ENCODE results near the gene LCE3D. TPM values are rescaled to one million over a fixed set of nuclear protein-coding genes. Genes with fewer than 3 reads are reported as not detected.
"Not testable (repeated sequence)": the region's sequence is repeated elsewhere in the genome, so short reads cannot be mapped to it uniquely, and the experiment has no call there.

The LCE3D gene
- polyA plus RNA-seq (2012; ENCODE audit: insufficient read depth, insufficient read length) = not detected

- no peak for DNase-seq (ENCODE audit: low read depth, low spot score)
- no peak within 1 kb of the TSS for H3K4me3 ChIP-seq (ENCODE audit: low read length)
Observed at GRCh38 chr1:152580433-152580832, at the start of gene LCE3D. TSS of gene LCE3D (minus strand) at chr1:152580516. CDS start at chr1:152579936, 580 bp downstream.

- no peak overlapping the region for H3K4me3 ChIP-seq (ENCODE audit: low read length)
- no peak for DNase-seq (ENCODE audit: low read depth, low spot score)
Observed at GRCh38 chr1:152626744-152627143, 46.4 kb upstream of the LCE3D start.

DNA sequence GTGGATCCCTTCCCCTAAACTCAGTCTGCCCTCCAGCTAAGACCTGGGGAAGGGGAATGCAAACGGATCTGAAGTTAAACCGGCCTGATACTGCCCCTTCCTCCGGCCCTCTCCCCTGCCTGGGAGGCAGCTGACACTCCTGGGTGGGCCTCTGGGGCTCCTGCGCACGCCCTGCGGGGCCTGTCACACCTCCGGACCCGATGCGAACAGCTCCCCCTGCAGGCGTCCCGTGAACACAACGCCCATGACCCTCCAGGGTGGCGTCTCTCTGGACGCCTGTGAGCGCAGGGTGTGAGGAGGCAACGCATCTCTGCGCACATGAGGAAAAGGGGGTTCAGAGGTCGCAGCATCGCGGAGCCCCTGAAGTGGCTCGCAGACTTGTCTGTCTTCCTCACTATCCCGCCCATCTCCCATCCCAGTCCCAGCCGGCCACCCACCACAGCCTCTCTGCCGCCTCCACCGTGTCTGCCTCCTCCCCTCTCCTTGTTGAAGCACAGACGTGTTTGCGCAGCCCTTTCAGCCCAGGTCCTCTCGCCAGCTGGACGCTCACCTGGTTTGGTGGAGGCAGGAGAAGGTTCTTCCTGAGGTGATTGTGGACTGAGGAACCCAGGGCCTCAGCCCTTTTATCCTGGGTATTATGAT, 43.0 kb upstream of the LCE3D start:
- DNase-seq (ENCODE audit: low read depth, low spot score) = no peak
- no peak overlapping the region for H3K4me3 ChIP-seq (ENCODE audit: low read length)

- peak; percentile 81 for DNase-seq (ENCODE audit: low read depth, low spot score)
- no peak within 1 kb of the TSS for H3K4me3 ChIP-seq (ENCODE audit: low read length)
Observed at GRCh38 chr1:152622803-152623202, 42.5 kb upstream of the LCE3D start, which contains the start of gene LCE3A. TSS of gene LCE3A (minus strand) at chr1:152623103. CDS start at chr1:152623103, 0 bp downstream.

GRCh38 chr1:152621993-152622392, 41.7 kb upstream of the LCE3D start:
- DNase-seq (ENCODE audit: low read depth, low spot score) = peak; percentile 42
- no peak overlapping the region for H3K4me3 ChIP-seq (ENCODE audit: low read length)

DNA sequence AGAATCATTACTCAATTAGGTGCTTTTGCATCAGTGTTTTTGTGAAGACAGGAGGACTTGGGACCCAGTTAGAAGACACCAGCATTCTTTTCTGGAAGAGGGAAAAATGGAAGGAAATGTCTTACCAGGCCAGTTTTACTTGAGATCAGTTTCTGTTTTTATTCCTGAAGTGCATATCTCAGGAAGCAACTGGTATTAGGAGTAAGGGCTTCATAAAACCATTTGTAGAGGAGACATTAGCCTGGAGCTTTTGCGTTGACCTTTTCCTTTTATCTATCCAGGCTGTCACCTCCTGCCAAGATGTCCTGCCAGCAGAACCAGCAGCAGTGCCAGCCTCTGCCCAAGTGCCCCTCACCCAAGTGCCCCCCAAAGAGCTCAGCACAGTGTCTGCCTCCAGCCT, 33.2 kb upstream of the LCE3D start, which contains the start of gene LCE3B:
LCE3B (plus strand) TSS at position 301 of the 400 bp plus-strand sequence; CDS start at position 301, 0 bp downstream.
- DNase-seq (ENCODE audit: low read depth, low spot score) = no peak
- no peak within 1 kb of the TSS for H3K4me3 ChIP-seq (ENCODE audit: low read length)

GRCh38 chr1:152599934-152600333, 19.6 kb upstream of the LCE3D start, which contains the start of gene LCE3C:
TSS of gene LCE3C (plus strand) at chr1:152600234. CDS start at chr1:152600732, 498 bp downstream.
- no peak for DNase-seq (ENCODE audit: low read depth, low spot score)
- no peak within 1 kb of the TSS for H3K4me3 ChIP-seq (ENCODE audit: low read length)

GRCh38 chr1:152596986-152597385, 16.7 kb upstream of the LCE3D start:
- no peak overlapping the region for H3K4me3 ChIP-seq (ENCODE audit: low read length)
- no peak for DNase-seq (ENCODE audit: low read depth, low spot score)

DNA sequence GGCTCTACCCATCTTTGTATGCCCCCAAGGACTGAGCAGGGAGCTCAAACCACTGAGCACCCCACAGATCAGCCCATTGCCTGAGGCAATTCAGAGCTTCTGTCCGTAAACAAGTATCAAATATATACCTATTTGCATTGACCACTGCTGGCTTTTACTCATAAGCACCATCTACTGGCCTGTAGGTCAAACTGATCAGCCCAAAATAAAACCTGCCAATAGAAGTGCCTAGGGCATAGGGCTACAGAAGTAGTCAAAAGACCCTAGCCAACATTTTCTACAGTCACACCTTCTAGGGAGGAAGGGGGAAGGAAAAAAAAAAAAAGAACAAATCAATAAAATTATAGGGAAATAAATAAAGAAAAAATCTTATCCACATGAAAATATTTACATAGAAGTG, 5.3 kb upstream of the LCE3D start:
- H3K4me3 ChIP-seq (ENCODE audit: low read length) = no peak overlapping the region
- DNase-seq (ENCODE audit: low read depth, low spot score) = no peak

GRCh38 chr1:152582647-152583046, 2.3 kb upstream of the LCE3D start:
- no peak overlapping the region for H3K4me3 ChIP-seq (ENCODE audit: low read length)
- no peak for DNase-seq (ENCODE audit: low read depth, low spot score)

DNA sequence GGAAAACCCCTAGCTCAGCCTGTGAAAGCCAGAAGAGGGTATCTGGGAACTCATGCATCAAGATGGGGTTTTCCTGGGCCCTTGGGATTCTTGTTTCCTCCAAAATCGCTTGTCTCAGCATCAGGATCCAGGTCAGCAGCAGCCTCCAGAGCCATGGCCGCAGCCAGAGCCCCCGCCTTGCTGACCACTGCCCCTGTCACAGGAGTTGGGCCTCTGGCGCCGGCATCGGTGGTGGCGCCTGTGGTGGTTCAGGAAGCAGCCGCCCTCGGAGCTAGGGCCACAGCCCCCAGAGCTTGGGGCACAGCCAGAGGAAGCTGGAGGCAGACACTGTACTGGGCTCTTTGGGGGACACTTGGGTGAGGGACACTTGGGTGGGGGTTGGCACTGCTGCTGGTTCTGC, 790 bp downstream of the LCE3D start:
- not testable (repeated sequence) for H3K4me3 ChIP-seq (ENCODE audit: low read length); DNase-seq (ENCODE audit: low read depth, low spot score)

DNA sequence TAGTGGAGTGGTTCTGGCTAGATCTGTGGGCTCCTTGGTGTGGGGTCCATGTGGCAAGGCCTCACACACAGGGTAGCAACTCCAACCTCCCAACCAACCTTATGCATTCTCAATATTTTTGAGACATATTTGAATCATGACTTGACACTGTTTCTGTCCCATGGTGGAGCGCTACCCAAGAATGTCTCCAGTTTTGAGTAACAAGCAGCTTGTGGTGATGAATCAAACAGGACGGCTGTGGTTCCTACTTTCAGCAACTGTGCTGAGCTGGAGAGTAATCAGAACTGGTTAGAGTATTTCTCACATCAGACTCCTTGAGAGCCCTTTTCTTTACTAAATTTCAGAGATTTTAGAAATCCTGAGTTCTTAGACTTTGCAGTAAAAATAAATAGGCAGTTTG, 3.1 kb downstream of the LCE3D start:
- H3K4me3 ChIP-seq (ENCODE audit: low read length) = no peak overlapping the region
- DNase-seq (ENCODE audit: low read depth, low spot score) = no peak

DNA sequence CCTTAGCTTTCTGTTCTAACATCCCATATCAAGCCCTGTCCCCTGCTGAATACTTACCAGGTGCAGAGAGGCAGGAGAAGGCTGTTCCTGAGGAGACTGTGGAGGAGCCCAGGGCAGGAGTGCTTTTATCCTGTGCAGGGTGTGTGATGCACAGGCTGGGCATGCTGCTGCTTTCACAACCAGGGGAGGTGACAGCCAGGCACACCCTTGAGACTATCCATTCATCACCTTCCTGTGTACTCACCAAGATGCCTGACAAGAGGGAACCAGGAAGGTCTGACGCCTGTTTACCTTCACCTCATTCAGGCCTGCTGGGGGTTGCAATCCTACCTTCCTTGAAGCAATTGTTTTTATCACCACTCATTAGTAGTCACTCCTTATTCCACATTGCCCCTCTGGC, 13.6 kb downstream of the LCE3D start, which contains the start of gene LCE3E:
LCE3E (minus strand) TSS at position 100 of the 400 bp plus-strand sequence. CDS start 572 bp downstream, outside the sequence.
- H3K4me3 ChIP-seq (ENCODE audit: low read length) = no peak within 1 kb of the TSS
- no peak for DNase-seq (ENCODE audit: low read depth, low spot score)

GRCh38 chr1:152565535-152566215, 14.6 kb downstream of the LCE3D start:
- DNase-seq (ENCODE audit: low read depth, low spot score) = no peak
- no peak overlapping the region for H3K4me3 ChIP-seq (ENCODE audit: low read length)

- DNase-seq (ENCODE audit: low read depth, low spot score) = no peak
- H3K4me3 ChIP-seq (ENCODE audit: low read length) = no peak overlapping the region
Observed at GRCh38 chr1:152565115-152565514, 15.2 kb downstream of the LCE3D start.

- not testable (repeated sequence) for H3K4me3 ChIP-seq (ENCODE audit: low read length)
Observed at GRCh38 chr1:152548358-152548757, 32.0 kb downstream of the LCE3D start.

GRCh38 chr1:152546704-152547103, 33.6 kb downstream of the LCE3D start:
- no peak for DNase-seq (ENCODE audit: low read depth, low spot score)

More at GRCh38 chr1:152548358-152548757, 32.0 kb downstream of the LCE3D start:
- DNase-seq (ENCODE audit: low read depth, low spot score) = not testable (repeated sequence)

DNA sequence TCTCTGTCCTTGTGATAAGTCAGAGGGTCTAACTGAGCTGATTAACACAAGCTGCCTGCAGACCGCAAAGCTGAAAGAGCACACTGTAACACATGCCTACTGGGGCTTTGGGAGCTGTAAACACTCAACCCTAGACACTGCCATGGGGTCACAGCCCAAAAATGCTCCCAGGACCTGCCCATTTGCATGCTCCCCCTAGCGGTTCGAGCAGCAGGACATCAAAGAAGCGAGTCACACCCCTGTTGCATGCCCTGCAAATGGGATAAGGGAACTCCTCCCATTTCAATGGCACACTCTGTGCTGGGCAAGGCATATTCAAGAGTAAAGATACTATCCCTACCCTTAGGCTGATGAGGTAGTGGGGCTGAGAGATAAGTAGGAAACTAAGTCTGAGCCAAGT, 36.5 kb downstream of the LCE3D start:
- DNase-seq (ENCODE audit: low read depth, low spot score) = peak; percentile 44
- H3K4me3 ChIP-seq (ENCODE audit: low read length) = no peak overlapping the region

More at GRCh38 chr1:152546704-152547103, 33.6 kb downstream of the LCE3D start:
- no peak overlapping the region for H3K4me3 ChIP-seq (ENCODE audit: low read length)

GRCh38 chr1:152539901-152540300, 40.4 kb downstream of the LCE3D start:
- DNase-seq (ENCODE audit: low read depth, low spot score) = no peak
- no peak overlapping the region for H3K4me3 ChIP-seq (ENCODE audit: low read length)

DNA sequence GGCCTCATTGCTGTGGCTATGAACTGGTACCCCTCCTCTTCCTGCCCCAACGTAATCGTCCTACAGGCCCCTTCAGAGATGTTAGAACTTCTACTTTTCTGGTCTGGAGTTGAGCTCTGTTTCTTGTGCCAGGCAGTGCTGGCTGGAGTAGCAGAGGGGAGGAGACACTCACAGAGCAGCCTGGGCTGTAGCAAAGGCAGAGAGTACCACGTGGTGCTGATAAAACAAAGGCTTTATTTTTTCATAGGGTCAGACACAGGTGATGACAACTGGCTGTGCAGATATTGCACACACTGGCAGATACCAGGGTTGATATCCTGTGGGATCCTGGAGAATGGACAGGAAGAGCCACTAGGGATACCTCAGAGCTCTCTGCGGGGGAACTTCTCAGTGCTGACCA, 42.8 kb downstream of the LCE3D start:
- no peak for DNase-seq (ENCODE audit: low read depth, low spot score)
- H3K4me3 ChIP-seq (ENCODE audit: low read length) = no peak overlapping the region
